Activated B cell treated with CpG ODN at 0.5 μM for 24 hours (primary cell): ENCODE results near the gene AOC2. TPM values are rescaled to one million over a fixed set of nuclear protein-coding genes. Genes with fewer than 3 reads are reported as not detected.
A peak's percentile ranks its signal among the peaks of the same experiment; 100 is the strongest.

Experiments
- ATAC-seq: fragments of 200-7000 bp; cut with Tn5 transposase; one replicate; pipeline ENCODE4 v1.10.0; 2021; ENCODE audit warnings: low read depth, mild to moderate bottlenecking, moderate library complexity
- CTCF ChIA-PET: fragments of 350-600 bp; sonication (Branson Sonifier 250); formaldehyde crosslinking; loops from one replicate; lab custom pipeline; 2021; ENCODE audit warnings: antibody characterized with exemption; lab: Charles Lee
- POLR2A ChIA-PET: fragments of 350-600 bp; sonication (Branson Sonifier 250); formaldehyde crosslinking; loops from one replicate; lab custom pipeline; 2021; ENCODE audit warnings: antibody characterized with exemption; lab: Charles Lee
- DNase-seq: peaks from one replicate; pipeline ENCODE4 v3.0.0; 2022
- H3K27ac Mint-ChIP-seq: one replicate; pipeline ENCODE4 v1.8.0; 2020; ENCODE audit warnings: mixed read lengths
- H3K27me3 Mint-ChIP-seq: one replicate; pipeline ENCODE4 v1.8.0; 2021; ENCODE audit warnings: mixed read lengths
- H3K36me3 Mint-ChIP-seq: one replicate; pipeline ENCODE4 v1.8.0; 2021; ENCODE audit warnings: low read depth, mixed read lengths
- H3K4me1 Mint-ChIP-seq: one replicate; pipeline ENCODE4 v1.8.0; 2021; ENCODE audit warnings: mixed read lengths
- H3K4me3 Mint-ChIP-seq: one replicate; pipeline ENCODE4 v1.8.0; 2020; ENCODE audit warnings: mild to moderate bottlenecking, mixed read lengths
- H3K9me3 Mint-ChIP-seq: one replicate; pipeline ENCODE4 v1.8.0; 2020; ENCODE audit warnings: mixed read lengths
- CTCF ChIP-seq: fragments of 200-600 bp; IDR thresholded peaks from one replicate; pipeline ENCODE4 v1.8.0; 2022; ENCODE audit warnings: antibody characterized with exemption, mild to moderate bottlenecking
- intact Hi-C: fragments of 100-400 bp; cut with micrococcal nuclease; formaldehyde crosslinking; loops from one replicate; pipeline ENCODE4 v1.15.1; 2024
- total RNA-seq: library from RNA; stranded (reverse); gene quantifications from 2 replicates; pipeline ENCODE4 v1.2.3, GENCODE V29; 2022

AOC2 gene
- total RNA-seq, 1 donor from 2014 or later: 3.9 TPM

DNA sequence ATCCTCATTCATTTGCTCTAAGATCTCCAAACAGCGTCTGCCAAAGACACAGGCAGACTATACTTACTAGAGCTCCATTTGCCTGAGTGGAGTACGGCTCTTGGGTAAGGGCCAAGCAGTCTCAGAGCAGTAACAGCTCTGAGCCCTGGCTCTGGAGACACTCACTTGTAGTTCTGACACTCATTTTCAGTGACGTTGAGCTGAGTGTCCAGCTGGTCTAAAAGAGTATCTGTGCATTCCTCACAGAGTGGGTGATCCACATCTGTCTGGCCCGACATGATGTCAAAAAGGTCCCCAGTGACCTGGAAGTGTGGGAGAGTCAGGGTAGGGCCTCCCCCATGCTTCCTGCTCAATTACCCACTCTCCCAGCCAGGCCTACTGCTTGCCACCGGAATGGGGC lies 26.0 kb upstream of the AOC2 start:
- DNase-seq (no peak), ATAC-seq (no peak)
- Mint-ChIP-seq H3K36me3 (peaks cover 85% of the 10 kb centered on the region), H3K27me3 (no peaks in the 10 kb centered on the region), H3K9me3 (no peaks in the 10 kb centered on the region), H3K27ac (no peak overlapping the region), H3K4me3 (no peak overlapping the region), H3K4me1 (peaks cover 11% of the 10 kb centered on the region)
- POLR2A ChIA-PET: interaction anchor here (0.5 to 9.2 kb wide), 3 partner anchors 15 to 96 kb away, joined by 3 to 115 read pairs (median 10); partner anchors contain the start of gene PSME3
- intact Hi-C loops: no loop called here
- CTCF ChIA-PET: interaction anchor here (2.4 to 5.9 kb wide), 3 partner anchors 15 to 180 kb away, joined by 9 to 27 read pairs (median 10); partner anchors contain the start of genes PSME3 and RPL27
- no peak for TF ChIP-seq CTCF

GRCh38 chr17:42819939-42820535 lies 24.3 kb upstream of the AOC2 start:
- CTCF ChIA-PET: interaction anchor here (0.7 to 5.9 kb wide), 4 partner anchors 14 to 379 kb away, joined by 3 to 27 read pairs (median 10); partner anchors contain the start of genes PSME3 and RPL27
- POLR2A ChIA-PET: interaction anchor here (0.7 to 9.2 kb wide), 5 partner anchors 14 to 549 kb away, joined by 3 to 115 read pairs (median 3); partner anchors contain the start of genes CNTD1, COA3 and PSME3
- no peak for TF ChIP-seq CTCF
- Mint-ChIP-seq H3K27me3 (no peaks in the 10 kb centered on the region), H3K9me3 (no peaks in the 10 kb centered on the region), H3K27ac (no peak overlapping the region), H3K4me3 (peak overlapping the region; percentile 28), H3K36me3 (peaks cover 73% of the 10 kb centered on the region), H3K4me1 (peaks cover 21% of the 10 kb centered on the region)
- DNase-seq: peak; percentile 43
- intact Hi-C loops: loop anchor here (1.0 to 5.0 kb wide), 4 partner anchors 78 to 143 kb away; partner anchors contain the start of gene PLEKHH3
- peak; percentile 20 for ATAC-seq

GRCh38 chr17:42821176-42821575 lies 23.2 kb upstream of the AOC2 start:
- POLR2A ChIA-PET: interaction anchor here (1.3 to 9.2 kb wide), 5 partner anchors 13 to 243 kb away, joined by 3 to 115 read pairs (median 5); partner anchors contain the start of genes CNTD1, COA3, PSME3 and VPS25
- peaks cover 62% of the 10 kb centered on the region for H3K36me3 Mint-ChIP-seq

DNA sequence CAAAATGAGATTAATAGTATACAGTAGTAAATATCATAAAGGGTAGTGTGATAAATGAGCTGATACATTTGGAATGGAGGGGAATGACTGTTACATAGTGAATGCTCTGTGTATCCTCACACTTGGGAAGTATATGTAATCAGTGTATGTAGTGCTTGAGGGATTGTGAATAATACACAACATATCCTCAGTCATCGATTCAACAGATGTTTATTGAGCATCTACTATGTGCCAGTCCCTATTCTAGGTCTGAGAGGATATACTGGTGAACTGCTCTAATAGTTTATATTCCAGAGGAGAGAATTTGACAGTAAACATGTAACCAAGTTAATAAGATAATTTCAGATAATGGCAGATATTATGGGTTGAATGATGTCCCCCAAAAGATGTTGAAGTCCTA lies 16.9 kb upstream of the AOC2 start:
- Mint-ChIP-seq H3K27ac (no peak overlapping the region), H3K4me3 (no peak overlapping the region), H3K27me3 (peaks cover 4% of the 10 kb centered on the region), H3K36me3 (peaks cover 5% of the 10 kb centered on the region), H3K9me3 (no peaks in the 10 kb centered on the region), H3K4me1 (peaks cover 21% of the 10 kb centered on the region)
- DNase-seq (no peak), ATAC-seq (no peak)
- POLR2A ChIA-PET: no interaction called here
- intact Hi-C loops: no loop called here
- TF ChIP-seq CTCF: no peak
- CTCF ChIA-PET: no interaction called here

More at GRCh38 chr17:42821176-42821575, 23.2 kb upstream of the AOC2 start:
- CTCF ChIA-PET: interaction anchor here (1.3 to 5.9 kb wide), 2 partner anchors 13 to 177 kb away, joined by 4 to 27 read pairs; partner anchors contain the start of genes PSME3 and RPL27
- DNase-seq (no peak), ATAC-seq (no peak)
- TF ChIP-seq CTCF: no peak
- intact Hi-C loops: loop anchor here (5.0 kb wide), 2 partner anchors 79 to 144 kb away; partner anchors contain the start of gene PLEKHH3
- Mint-ChIP-seq H3K4me3 (no peak overlapping the region), H3K4me1 (peaks cover 21% of the 10 kb centered on the region), H3K27me3 (no peaks in the 10 kb centered on the region), H3K9me3 (no peaks in the 10 kb centered on the region), H3K27ac (no peak overlapping the region)

DNA sequence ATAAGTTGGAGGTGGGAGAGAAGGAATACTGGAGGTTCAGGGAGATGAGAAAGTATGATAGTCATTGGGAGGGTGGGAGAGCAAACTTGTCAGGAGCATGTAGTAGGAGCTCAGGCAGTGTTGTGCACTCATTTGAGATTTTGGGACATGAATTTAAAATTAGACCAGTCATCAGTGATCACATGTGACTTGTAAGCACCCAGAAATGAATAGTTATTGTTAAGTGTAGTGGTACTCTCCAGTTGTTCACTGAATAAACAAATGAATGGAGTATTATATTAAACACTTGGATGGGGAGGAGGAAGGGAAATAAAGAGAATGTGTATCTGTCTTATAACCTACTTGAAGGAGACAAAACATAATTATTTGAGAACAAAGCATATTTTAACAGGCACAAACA lies 13.4 kb upstream of the AOC2 start:
- Mint-ChIP-seq H3K36me3 (peaks cover 23% of the 10 kb centered on the region), H3K27ac (no peak overlapping the region), H3K4me3 (no peak overlapping the region), H3K9me3 (no peaks in the 10 kb centered on the region), H3K4me1 (peaks cover 22% of the 10 kb centered on the region), H3K27me3 (peaks cover 4% of the 10 kb centered on the region)
- no peak for TF ChIP-seq CTCF
- ChIA-PET POLR2A (interaction anchor here (0.6 to 6.8 kb wide), 3 partner anchors 10 to 537 kb away, joined by 3 to 115 read pairs (median 4); partner anchors contain the start of gene BECN1), CTCF (interaction anchor here (1.2 kb wide), 1 partner anchor 253 kb away, joined by 5 read pairs; the partner anchor contains the start of gene PSMC3IP)
- no peak for ATAC-seq
- DNase-seq: no peak
- intact Hi-C loops: loop anchor here (5.0 kb wide), 2 partner anchors 151 to 651 kb away; partner anchors contain the start of genes DHX8, PTGES3L and RUNDC1
